Vagina (tissue), 2 donors: Measurements from ENCODE around the gene STXBP6.

Experiments used
- CTCF ChIP-seq, 3 experiments: fragments of 450-650 bp in 2 of 3; fragments of 200-600 bp in 1 of 3; sonication (generic) in 1 of 3; IDR thresholded peaks; one replicate each; pipeline ENCODE4 v1.5.1; 2017 to 2019; ENCODE audit warnings: antibody characterized with exemption in 3 of 3, mild to moderate bottlenecking in 2 of 3, moderate library complexity in 2 of 3
- POLR2A ChIP-seq, 2 donors: fragments of 450-650 bp; IDR thresholded peaks; one replicate each; pipeline ENCODE4 v1.6.1; 2017; ENCODE audit warnings: antibody characterized with exemption in 2 of 2, mild to moderate bottlenecking in 2 of 2, moderate library complexity in 2 of 2
- POLR2AphosphoS5 ChIP-seq, 2 donors: sonication (generic); formaldehyde crosslinking; IDR thresholded peaks; one replicate each; pipeline ENCODE4 v1.9.0; 2017; ENCODE audit warnings: antibody characterized with exemption in 2 of 2, mild to moderate bottlenecking in 2 of 2, low read depth in 1 of 2; ENCODE audit not compliant: insufficient read depth in 1 of 2

- TF ChIP-seq POLR2AphosphoS5 (IDR thresholded peaks at IDR 0.05; ENCODE audit: insufficient read depth in 1 of 2, low read depth in 1 of 2) (no peak), CTCF (IDR thresholded peaks at IDR 0.05) (no peak), POLR2A (IDR thresholded peaks at IDR 0.05) (no peak)
These were observed 188.8 kb downstream of the STXBP6 start for GRCh38 chr14:24861083-24861630.
